ENCODE results near the gene PRKCQ.

DNA sequence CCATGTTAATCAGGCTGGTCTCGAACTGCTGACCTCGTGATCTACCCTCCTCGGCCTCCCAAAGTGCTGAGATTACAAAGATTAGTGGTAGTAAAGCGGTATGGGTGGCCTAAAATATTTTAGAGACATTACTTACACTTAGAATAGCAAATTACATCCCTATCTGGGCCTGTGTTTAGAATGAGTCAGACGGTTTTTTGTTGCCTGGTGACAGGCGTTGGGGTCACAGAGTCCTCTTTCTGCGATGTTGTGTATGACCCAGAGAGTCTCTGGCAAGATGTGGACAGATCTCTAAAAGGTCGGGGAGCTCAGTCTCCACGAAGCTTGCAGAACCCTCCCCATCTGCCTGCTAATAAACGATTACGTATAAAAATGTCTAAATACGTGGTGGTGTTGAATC is 39.6 kb upstream of the PRKCQ start:
- no peak for TF ChIP-seq CTCF (IDR thresholded peaks at IDR 0.05; ENCODE audit: low read length)
- no peak for TF ChIP-seq EZH2 (IDR thresholded peaks at IDR 0.05; ENCODE audit: borderline replicate concordance, low read length)
